Measurements from ENCODE around the gene PLSCR1. TPM values are rescaled to one million over a fixed set of nuclear protein-coding genes. Genes with fewer than 3 reads are reported as not detected.
A peak's percentile ranks its signal among the peaks of the same experiment; 100 is the strongest.
"Not testable (repeated sequence)": the region's sequence is repeated elsewhere in the genome, so short reads cannot be mapped to it uniquely, and the experiment has no call there.

Gene PLSCR1
- total RNA-seq, 1 experiment from 2014 or later, result 52.7 TPM

GRCh38 chr3:146485297-146485696 is 59.1 kb downstream of the PLSCR1 start:
- Histone ChIP-seq H3K27me3 (ENCODE audit: control insufficient read depth, insufficient read depth, low read length) (no peaks in the 10 kb centered on the region), H3K4me3 (ENCODE audit: low read depth in 2 of 2, low read length in 2 of 2) (no peak overlapping the region), H3K36me3 (ENCODE audit: control insufficient read depth, insufficient read depth, low read length) (no peaks in the 10 kb centered on the region), H3K27ac (ENCODE audit: low read length) (no peak overlapping the region), H3K4me1 (ENCODE audit: control insufficient read depth, insufficient read depth, low read length) (no peaks in the 10 kb centered on the region), H3K9me3 (ENCODE audit: control insufficient read depth, insufficient read depth, low read depth, low read length) (no peaks in the 10 kb centered on the region)
- no peak for DNase-seq (ENCODE audit: low read depth, low spot score)
- CTCF ChIA-PET, result no interaction called here
- POLR2A ChIA-PET, result no interaction called here
- intact Hi-C loops (cut with micrococcal nuclease; ENCODE audit: unreplicated experiment) (no loop called here), in situ Hi-C loops (cut with HindIII; ENCODE audit: low pct_unique_long_range_greater_than_20kb, low sequenced_read_pairs) (no loop called here)
- BruUV-seq (replicated peaks), result no TSS peak
- ATAC-seq, result no peak
- TF ChIP-seq CTCF (IDR thresholded peaks at IDR 0.05), result no peak

- Histone ChIP-seq H3K9me3 (ENCODE audit: control insufficient read depth, insufficient read depth, low read depth, low read length) (no peaks in the 10 kb centered on the region), H3K27ac (ENCODE audit: low read length) (no peak overlapping the region), H3K4me1 (ENCODE audit: control insufficient read depth, insufficient read depth, low read length) (no peaks in the 10 kb centered on the region), H3K27me3 (ENCODE audit: control insufficient read depth, insufficient read depth, low read length) (no peaks in the 10 kb centered on the region), H3K36me3 (ENCODE audit: control insufficient read depth, insufficient read depth, low read length) (no peaks in the 10 kb centered on the region), H3K4me3 (ENCODE audit: low read depth in 2 of 2, low read length in 2 of 2) (no peak overlapping the region)
- intact Hi-C loops (cut with micrococcal nuclease; ENCODE audit: unreplicated experiment), result no loop called here
- BruUV-seq (replicated peaks), result no TSS peak
- no peak for TF ChIP-seq SIN3A (IDR thresholded peaks at IDR 0.05; ENCODE audit: borderline replicate concordance, insufficient read depth, low read depth, low read length)
- DNase-seq (ENCODE audit: low read depth, low spot score) (no peak), ATAC-seq (peak; percentile 26; the same call in 1 of the 2 replicates)
- in situ Hi-C loops (cut with HindIII; ENCODE audit: low pct_unique_long_range_greater_than_20kb, low sequenced_read_pairs), result no loop called here
- ChIA-PET CTCF (no interaction called here), POLR2A (no interaction called here)
These were observed 68.2 kb downstream of the PLSCR1 start for GRCh38 chr3:146476094-146476740.

GRCh38 chr3:146474976-146475375 is 69.4 kb downstream of the PLSCR1 start:
- H3K27ac ChIP-seq (ENCODE audit: low read length); H3K4me1 ChIP-seq (ENCODE audit: control insufficient read depth, insufficient read depth, low read length); ATAC-seq; H3K27me3 ChIP-seq (ENCODE audit: control insufficient read depth, insufficient read depth, low read length); CTCF ChIA-PET; POLR2A ChIA-PET; intact Hi-C loops (cut with micrococcal nuclease; ENCODE audit: unreplicated experiment); H3K9me3 ChIP-seq (ENCODE audit: control insufficient read depth, insufficient read depth, low read depth, low read length); BruUV-seq (replicated peaks); H3K36me3 ChIP-seq (ENCODE audit: control insufficient read depth, insufficient read depth, low read length); H3K4me3 ChIP-seq (ENCODE audit: low read depth in 2 of 2, low read length in 2 of 2); in situ Hi-C loops (cut with HindIII; ENCODE audit: low pct_unique_long_range_greater_than_20kb, low sequenced_read_pairs); DNase-seq (ENCODE audit: low read depth, low spot score): not testable (repeated sequence)

DNA sequence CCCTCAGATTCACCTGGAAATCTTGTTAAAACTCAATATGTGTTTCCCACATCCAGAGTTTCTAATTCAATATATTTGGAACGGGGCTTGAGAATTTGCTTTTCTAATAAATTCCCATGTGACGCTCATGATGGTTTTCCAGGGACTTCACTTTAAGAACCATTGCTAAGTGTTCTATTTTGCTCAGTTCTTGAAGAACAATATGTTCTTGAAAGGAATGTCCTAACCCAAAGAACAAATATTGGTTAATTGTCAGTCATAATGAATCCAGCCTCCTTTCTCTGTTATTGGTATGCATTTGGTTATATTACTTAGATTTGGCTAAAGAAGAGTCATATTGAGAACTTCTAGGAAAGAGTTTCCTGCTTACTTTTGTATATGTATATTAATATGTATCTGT is 70.7 kb downstream of the PLSCR1 start:
- DNase-seq (ENCODE audit: low read depth, low spot score), result no peak
- Histone ChIP-seq H3K27me3 (ENCODE audit: control insufficient read depth, insufficient read depth, low read length) (no peaks in the 10 kb centered on the region), H3K9me3 (ENCODE audit: control insufficient read depth, insufficient read depth, low read depth, low read length) (no peaks in the 10 kb centered on the region), H3K4me1 (ENCODE audit: control insufficient read depth, insufficient read depth, low read length) (peaks cover 5% of the 10 kb centered on the region), H3K27ac (ENCODE audit: low read length) (no peak overlapping the region), H3K36me3 (ENCODE audit: control insufficient read depth, insufficient read depth, low read length) (no peaks in the 10 kb centered on the region), H3K4me3 (ENCODE audit: low read depth in 2 of 2, low read length in 2 of 2) (no peak overlapping the region)
- no peak for ATAC-seq
- no peak for TF ChIP-seq TCF7L2 (IDR thresholded peaks at IDR 0.05; ENCODE audit: low read depth, low read length)
- TF ChIP-seq CTCF (IDR thresholded peaks at IDR 0.05), result no peak
- TF ChIP-seq POLR2AphosphoS5 (IDR thresholded peaks at IDR 0.05; ENCODE audit: low read depth, low read length), result no peak
- no peak for TF ChIP-seq SIN3A (IDR thresholded peaks at IDR 0.05; ENCODE audit: borderline replicate concordance, insufficient read depth, low read depth, low read length)
- TF ChIP-seq, protein P1, sequence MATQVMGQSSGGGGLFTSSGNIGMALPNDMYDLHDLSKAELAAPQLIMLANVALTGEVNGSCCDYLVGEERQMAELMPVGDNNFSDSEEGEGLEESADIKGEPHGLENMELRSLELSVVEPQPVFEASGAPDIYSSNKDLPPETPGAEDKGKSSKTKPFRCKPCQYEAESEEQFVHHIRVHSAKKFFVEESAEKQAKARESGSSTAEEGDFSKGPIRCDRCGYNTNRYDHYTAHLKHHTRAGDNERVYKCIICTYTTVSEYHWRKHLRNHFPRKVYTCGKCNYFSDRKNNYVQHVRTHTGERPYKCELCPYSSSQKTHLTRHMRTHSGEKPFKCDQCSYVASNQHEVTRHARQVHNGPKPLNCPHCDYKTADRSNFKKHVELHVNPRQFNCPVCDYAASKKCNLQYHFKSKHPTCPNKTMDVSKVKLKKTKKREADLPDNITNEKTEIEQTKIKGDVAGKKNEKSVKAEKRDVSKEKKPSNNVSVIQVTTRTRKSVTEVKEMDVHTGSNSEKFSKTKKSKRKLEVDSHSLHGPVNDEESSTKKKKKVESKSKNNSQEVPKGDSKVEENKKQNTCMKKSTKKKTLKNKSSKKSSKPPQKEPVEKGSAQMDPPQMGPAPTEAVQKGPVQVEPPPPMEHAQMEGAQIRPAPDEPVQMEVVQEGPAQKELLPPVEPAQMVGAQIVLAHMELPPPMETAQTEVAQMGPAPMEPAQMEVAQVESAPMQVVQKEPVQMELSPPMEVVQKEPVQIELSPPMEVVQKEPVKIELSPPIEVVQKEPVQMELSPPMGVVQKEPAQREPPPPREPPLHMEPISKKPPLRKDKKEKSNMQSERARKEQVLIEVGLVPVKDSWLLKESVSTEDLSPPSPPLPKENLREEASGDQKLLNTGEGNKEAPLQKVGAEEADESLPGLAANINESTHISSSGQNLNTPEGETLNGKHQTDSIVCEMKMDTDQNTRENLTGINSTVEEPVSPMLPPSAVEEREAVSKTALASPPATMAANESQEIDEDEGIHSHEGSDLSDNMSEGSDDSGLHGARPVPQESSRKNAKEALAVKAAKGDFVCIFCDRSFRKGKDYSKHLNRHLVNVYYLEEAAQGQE (IDR thresholded peaks at IDR 0.05; ENCODE audit: insufficient read depth in 1 of 2, low read depth in 2 of 2, low read length in 1 of 2), result no peak
- ChIA-PET CTCF (interaction anchor here (0.7 kb wide), 1 partner anchor 17 kb away, joined by 3 read pairs; no protein-coding TSS in a partner anchor), POLR2A (no interaction called here)
- no TSS peak for BruUV-seq (replicated peaks)
- in situ Hi-C loops (cut with HindIII; ENCODE audit: low pct_unique_long_range_greater_than_20kb, low sequenced_read_pairs), result no loop called here
- intact Hi-C loops (cut with micrococcal nuclease; ENCODE audit: unreplicated experiment), result no loop called here
